GM19467 (cell line): ENCODE measurements around the gene BHLHE41.
A peak's percentile ranks its signal among the peaks of the same experiment; 100 is the strongest.

Experiments used
- ATAC-seq: cut with Tn5 transposase; IDR thresholded peaks from one replicate; pipeline ENCODE4 v1.9.1; 2021; ENCODE audit warnings: mild to moderate bottlenecking, moderate library complexity; ENCODE audit not compliant: unreplicated experiment

Gene BHLHE41

DNA sequence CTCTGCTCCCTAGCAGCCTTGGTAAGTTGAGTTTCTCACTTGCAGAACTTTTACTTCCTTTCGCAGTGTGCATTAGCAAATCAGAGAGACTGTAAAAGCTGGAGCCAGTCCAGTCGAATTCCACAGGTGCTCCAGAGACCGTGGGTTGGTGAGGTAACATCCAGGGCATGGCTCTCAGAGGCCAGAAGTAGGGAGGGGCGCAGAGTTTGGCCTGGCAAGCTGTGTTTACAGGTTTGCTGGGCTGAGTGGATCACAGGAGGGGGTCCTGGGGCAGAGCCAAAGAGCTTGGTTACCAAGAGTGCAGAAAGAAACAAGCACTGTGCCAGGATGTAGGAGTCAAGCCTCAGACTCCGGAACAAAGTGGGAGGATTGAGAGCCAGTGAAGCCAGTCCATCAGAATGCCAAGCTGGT lies 10.2 kb upstream of the BHLHE41 start:
- ATAC-seq = no peak

- no peak for ATAC-seq
These were observed 9.7 kb upstream of the BHLHE41 start for GRCh38 chr12:26134540-26134939.

DNA sequence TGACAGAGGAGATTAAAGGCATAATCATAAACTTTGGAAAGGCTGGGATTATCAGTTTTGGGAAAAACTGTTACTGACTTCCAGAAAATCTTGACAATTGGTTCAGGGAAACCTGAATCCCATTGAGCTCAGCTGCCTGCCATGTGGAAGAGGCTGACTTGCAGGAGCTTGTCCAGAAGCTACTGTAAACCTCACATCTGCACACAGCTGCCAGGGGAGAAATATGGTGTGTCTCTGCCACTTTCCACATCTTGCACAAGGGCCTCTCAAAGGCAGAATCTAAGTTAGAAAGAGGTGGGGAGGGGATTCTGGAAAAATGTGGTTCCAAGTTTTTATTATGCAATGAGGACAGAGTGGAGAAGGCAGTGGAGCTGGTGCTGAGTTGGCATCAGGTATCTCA lies 8.7 kb upstream of the BHLHE41 start:
- no peak for ATAC-seq

- no peak for ATAC-seq
These were observed 8.0 kb upstream of the BHLHE41 start for GRCh38 chr12:26132866-26133265.

- ATAC-seq = no peak
These were observed 7.1 kb upstream of the BHLHE41 start for GRCh38 chr12:26131936-26132335.

DNA sequence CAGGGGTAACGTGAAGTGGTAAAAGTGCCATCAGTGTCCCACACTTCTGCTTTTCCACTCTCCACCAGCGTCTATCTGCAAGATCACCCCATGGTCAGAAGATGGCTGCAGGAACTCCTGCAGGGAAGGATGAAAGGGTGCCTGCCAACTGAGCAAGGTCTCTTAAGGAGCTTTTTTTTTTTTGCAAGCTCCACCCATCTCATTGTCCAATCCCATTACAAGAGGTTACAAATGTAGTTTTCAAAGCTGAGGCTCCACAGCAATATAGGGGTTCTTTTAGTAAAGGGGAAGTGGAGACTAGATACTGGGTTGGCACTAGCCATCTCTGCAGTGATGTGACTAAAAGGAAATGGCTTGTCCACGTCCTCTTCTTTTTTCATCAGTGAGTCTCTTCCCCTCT lies 5.9 kb upstream of the BHLHE41 start:
- ATAC-seq = no peak

- ATAC-seq = no peak
These were observed 3.3 kb upstream of the BHLHE41 start for GRCh38 chr12:26128168-26128567.

DNA sequence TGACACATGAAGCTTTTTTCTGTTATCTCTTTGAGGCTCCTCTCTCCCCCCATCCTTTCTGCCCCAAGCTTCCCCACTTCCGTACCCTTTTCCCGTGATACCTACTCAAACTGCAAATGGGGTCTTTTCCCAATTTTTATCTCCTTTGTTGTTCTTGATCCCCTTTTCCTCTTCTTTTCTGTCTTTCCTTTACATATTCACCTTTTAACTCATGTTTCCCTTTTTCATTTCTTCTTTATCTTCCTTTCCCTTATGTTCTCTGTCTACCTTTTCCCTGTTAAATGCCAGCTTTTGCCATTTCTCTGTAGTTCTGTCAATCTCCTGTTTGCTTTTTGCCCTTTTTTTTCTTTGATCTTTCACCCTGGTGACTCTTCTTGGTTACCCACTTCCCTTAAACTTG lies 2.6 kb upstream of the BHLHE41 start:
- no peak for ATAC-seq

DNA sequence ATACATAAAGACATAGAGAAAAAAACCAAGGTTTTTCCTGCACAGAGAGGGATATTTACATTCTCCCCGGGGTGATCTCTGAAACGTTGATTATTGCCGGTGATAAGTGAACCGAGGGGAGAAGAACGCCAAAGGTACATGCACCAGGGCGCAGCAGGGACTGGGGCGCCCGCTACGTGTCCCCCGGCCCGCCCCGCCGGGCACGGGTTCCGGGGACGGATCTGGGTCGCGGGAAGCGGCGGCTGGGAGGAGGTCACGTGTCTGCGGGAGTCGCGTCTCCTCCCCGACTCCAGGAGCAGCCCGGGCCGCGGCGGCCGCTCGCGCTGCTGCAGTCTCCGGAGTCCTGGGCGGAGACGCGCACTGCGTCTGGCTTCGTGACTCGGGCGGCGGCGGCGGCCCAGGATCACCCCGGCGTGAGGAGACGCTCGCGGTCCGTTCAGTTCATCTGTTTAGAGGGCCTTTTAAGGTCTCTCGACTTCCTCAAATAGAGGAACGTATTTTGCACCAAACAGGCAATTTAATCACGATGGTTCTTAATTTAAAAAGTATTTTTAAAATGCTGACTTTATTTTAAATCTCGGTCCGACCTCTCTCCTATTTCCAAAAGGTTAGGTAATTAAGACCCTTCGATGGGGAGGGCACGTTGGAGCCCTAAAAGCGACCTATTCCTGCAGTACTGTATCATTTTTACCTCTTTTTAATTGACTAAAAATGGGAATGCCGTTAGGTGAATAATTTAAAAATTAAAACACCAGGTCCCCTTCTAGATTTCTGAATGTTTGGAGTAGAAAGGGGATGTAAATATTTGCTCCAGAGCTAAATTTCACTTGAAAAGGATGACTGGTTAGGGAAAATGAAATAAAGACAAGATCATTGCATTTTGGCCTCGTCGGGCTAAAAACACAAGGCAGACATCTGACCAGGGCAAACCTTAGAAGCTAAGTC lies 1.8 kb upstream of the BHLHE41 start:
- ATAC-seq = peak; percentile 33

GRCh38 chr12:26125400-26126339 lies 833 bp upstream of the BHLHE41 start:
- peak; percentile 34 for ATAC-seq

- no peak for ATAC-seq
These were observed 1.3 kb downstream of the BHLHE41 start for GRCh38 chr12:26123482-26123980.

GRCh38 chr12:26122681-26123481 lies 2.0 kb downstream of the BHLHE41 start:
- ATAC-seq = no peak

- ATAC-seq = no peak
These were observed 2.7 kb downstream of the BHLHE41 start for GRCh38 chr12:26122061-26122680.

- ATAC-seq = no peak
These were observed 3.3 kb downstream of the BHLHE41 start for GRCh38 chr12:26121323-26122060.

GRCh38 chr12:26120561-26121274 lies 4.1 kb downstream of the BHLHE41 start:
- ATAC-seq = no peak

GRCh38 chr12:26119391-26119989 lies 5.3 kb downstream of the BHLHE41 start:
- no peak for ATAC-seq

DNA sequence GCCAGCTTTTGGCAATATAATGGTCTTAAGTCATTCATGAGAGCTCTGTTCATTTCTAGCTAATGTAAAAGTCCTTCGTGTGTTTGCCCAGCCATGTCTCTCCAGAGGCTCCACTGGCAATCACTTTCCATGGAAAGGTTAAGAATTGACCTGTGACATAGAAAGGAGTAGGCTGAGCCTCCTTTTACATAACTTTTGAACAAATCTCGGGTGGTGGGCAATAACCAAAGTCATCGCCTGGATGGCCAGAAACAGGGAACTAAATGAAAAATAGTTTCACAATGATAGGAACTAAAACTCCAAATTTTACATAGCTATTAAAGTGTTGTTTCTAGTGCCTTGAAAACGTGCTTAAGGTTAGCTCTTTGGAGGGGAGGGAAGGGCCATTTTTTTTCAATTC lies 6.5 kb downstream of the BHLHE41 start:
- no peak for ATAC-seq
